Gastroesophageal sphincter (tissue), 3 donors: ENCODE data around the gene AGPAT1.

Experiments used
- CTCF ChIP-seq, 4 experiments: fragments of 200-600 bp in 2 of 4; fragments of 450-650 bp in 2 of 4; sonication (generic) in 1 of 4; IDR thresholded peaks; one replicate each; pipeline ENCODE4 v1.5.1; 2017 to 2019; ENCODE audit warnings: antibody characterized with exemption in 4 of 4, mild to moderate bottlenecking in 2 of 4, moderate library complexity in 2 of 4
- POLR2A ChIP-seq, 2 donors: fragments of 450-650 bp; IDR thresholded peaks; one replicate each; pipeline ENCODE4 v1.6.1; 2017; ENCODE audit warnings: antibody characterized with exemption in 2 of 2, mild to moderate bottlenecking in 2 of 2, moderate library complexity in 1 of 2

- TF ChIP-seq POLR2A (IDR thresholded peaks at IDR 0.05) = no peak
- no peak for TF ChIP-seq CTCF (IDR thresholded peaks at IDR 0.05)
These were observed 568 bp downstream of the AGPAT1 start for GRCh38 chr6:32175322-32175710.
